Brain pericyte (primary cell): ENCODE measurements around the gene NAP1L4.
"Not testable (repeated sequence)": the region's sequence is repeated elsewhere in the genome, so short reads cannot be mapped to it uniquely, and the experiment has no call there.

ENCODE experiments used
- DNase-seq: peaks from one replicate; pipeline ENCODE4 v3.0.0-alpha.2; 2012; ENCODE audit warnings: low read depth, low spot score

The NAP1L4 gene

GRCh38 chr11:2960139-2960538 is 32.0 kb downstream of the NAP1L4 start:
- no peak for DNase-seq

- no peak for DNase-seq
Measured at GRCh38 chr11:2958251-2958650, 33.9 kb downstream of the NAP1L4 start.

GRCh38 chr11:2955906-2956476 is 36.1 kb downstream of the NAP1L4 start:
- DNase-seq: no peak

DNA sequence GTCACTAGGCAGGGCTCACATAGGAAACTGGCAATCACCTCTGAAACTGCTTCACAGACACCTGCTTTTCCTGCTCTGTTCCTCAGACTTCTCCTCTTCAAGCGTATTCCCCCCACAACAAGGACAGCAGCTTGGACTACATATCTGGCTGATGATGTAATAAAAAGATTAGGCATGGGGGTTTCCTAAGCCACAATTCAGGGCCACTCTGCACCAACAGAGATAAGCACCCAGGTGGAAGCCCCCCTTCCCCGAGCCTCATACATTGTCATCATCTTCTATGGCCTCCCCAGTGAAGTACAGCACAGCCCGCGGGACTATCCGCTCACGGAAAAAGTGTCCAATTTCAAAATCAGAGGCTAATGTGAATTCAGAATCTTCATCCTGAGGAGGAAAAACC is 37.9 kb downstream of the NAP1L4 start:
- no peak for DNase-seq

DNA sequence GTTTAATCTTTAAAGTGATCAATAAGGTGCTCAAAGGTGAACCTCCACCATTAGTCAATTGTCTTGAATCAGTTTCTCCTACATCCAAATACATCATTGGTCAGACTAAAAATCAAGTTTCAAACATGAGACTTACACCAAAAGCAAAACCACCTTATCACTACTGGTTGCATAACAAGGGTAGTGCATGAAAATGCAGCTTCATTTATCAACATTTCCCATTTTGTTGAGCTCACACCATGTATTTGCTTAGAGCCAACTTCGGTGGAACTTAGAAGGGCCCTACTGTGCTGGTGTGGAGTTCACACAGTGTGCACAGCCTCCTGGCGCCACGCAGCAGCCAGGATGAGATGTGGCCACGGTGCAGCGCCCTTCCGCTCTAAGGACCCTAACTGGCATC is 39.8 kb downstream of the NAP1L4 start:
- DNase-seq: no peak

DNA sequence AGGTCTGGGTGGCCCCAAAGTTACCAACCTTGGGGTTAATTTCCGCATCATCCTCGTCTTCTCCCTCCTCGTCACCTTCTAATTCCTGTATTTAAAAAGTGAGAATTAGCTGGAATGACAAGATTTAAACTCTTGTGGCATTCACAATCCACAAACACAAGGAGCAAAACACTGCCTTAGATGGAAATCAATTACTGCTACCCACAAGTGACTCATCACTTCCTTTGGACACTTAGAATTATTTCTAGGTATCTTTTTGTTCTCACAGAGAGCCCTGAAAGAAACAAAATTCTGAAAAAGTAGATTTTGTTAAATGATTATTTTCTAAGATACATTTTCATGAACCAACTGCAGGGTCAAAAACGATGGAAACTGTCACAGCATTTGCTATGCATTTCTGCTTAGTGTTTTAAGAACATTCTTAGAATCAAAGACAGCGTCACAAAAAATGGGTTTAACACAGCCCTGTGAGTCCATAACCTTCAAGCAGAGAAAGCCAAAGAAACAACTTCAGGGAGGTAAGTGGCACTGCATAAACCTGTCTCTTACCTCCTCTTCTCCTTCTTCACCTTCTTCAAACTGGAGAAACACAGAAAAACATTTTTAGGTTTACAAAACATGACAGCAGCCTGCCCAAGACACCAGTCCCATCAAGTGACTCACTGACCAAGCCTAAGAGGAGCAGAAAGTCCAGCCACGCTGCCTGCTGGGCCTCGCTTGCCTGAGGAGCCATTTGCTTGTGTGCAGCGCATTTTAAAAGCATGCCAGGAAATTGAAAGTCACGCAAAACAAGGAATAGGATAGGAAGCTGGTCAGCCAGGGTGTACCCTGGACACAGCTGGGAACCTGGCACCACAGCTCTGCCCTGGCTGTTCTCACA is 40.7 kb downstream of the NAP1L4 start:
- no peak for DNase-seq

DNA sequence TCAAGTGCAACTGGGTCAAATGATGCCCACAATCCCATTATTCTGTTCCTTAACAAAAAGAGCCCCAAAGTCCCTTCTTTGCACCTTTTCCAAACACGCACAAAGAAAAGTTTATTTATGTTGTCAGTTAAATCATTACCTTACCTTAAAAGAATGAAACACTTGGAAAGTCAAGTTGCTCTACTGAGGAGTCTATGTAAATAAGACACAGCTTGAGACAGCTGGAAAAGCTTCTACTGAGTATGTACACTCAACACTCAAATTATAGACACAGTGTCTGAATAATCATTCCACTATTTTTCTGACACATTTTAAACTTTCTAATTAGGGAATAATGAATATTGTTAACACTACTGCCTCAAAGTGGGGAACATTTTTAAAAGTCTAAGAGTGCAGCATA is 41.3 kb downstream of the NAP1L4 start:
- DNase-seq: no peak

DNA sequence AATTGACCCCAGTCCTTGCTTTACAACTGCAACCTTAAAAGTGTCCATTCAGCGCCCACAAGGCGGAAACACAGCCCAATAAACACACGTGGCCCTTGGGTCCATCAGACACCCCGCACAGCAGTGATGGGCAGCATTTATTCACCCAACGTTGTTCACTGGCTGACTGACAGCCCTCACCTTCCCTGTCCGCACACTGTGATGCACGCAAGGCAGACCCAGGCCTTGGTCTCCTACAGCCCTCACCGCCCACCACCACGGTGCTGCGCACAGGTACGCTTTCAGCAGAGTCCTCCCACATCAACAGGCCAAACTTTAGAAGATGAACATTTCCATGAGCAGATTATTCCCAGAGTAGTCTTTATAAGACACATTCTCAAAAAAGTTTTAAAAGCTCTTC is 42.2 kb downstream of the NAP1L4 start:
- no peak for DNase-seq

DNA sequence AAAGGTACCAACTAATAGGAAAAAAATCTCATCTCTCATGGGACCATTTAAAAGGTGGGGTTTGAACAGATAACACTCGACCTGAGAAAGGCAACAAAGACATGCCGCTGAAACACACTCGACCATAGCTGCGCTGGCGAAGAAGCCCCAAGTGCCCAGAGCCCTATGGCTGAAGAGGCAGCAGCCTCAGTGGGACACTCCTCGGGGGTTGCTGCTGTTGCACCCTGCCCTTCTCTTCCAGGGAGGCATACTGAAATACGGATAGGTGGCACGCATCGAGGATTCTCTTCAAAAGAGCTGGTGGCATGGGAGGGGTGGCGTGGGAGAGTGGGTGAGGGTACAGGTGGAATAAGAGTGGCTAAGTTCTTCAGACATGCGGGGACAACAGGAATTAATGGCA is 44.4 kb downstream of the NAP1L4 start:
- no peak for DNase-seq

DNA sequence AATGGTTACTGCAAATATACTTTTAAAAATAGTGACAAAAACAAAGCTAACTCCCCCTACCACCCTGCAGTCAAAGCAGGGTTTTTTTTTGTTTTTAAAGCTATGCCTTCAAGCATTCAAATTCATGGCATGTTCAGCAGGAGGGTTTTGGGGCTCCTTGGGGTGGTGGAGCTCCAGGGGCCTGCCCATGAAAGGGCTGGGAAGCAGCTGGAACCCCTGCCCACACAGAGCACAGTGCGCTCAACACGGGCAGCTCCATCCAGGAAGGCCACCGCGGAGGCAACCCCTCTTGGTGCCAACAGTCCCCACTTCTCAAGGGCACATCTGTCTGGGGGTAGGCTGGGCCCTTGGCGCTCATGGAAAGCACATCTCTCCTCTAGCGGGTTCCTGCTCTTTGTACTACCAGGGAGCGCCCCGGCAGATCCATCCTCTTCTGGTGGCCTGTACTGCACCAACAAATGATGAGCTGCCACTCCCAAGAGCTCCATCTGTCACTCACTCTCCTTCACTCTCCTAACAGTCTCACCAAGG is 46.3 kb downstream of the NAP1L4 start:
- DNase-seq: no peak

DNA sequence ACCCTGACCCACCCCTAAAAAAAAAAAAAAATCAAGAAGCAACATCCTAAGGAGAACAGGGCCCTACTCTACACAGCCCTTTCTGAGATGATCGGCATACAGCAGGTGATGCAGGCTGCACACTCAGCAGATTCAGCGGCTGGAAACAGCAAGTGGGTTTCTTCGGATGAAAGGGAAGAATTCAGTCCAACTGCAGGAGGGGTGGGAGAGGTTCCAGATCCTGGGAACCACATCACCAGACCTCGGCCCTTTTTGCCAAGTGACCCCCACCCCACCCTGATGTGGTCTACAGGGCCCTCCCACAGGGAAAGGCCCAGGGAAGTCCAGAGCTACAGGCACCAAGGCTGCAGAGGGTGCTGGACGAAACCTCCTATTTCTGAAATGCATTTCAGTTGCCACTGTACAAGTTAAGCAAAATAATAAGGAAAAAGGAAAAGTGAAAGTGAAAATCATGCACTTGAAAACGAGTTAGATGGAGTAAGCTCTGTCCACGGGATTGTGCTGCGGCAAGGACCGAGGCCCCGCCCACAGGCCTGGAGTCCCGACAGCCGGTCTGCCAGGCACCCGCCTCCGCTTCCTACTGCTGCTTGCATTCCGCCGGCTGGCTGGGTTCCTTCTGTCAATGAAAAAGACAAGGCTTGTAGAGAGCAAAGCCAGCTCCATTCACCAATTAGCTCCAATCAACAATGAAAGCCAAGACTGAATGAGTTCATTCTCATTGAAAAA is 46.9 kb downstream of the NAP1L4 start:
- no peak for DNase-seq

- DNase-seq: no peak
Measured at GRCh38 chr11:2944530-2944929, 47.6 kb downstream of the NAP1L4 start.

- DNase-seq: no peak
Measured at GRCh38 chr11:2943711-2944118, 48.4 kb downstream of the NAP1L4 start.

GRCh38 chr11:2942872-2943710 is 49.0 kb downstream of the NAP1L4 start:
- no peak for DNase-seq

- no peak for DNase-seq
Measured at GRCh38 chr11:2942447-2942846, 49.7 kb downstream of the NAP1L4 start.

GRCh38 chr11:2940921-2941821 is 51.0 kb downstream of the NAP1L4 start:
- DNase-seq: no peak

GRCh38 chr11:2940147-2940920 is 51.8 kb downstream of the NAP1L4 start:
- DNase-seq: no peak

- not testable (repeated sequence) for DNase-seq
Measured at GRCh38 chr11:2938458-2939418, 53.4 kb downstream of the NAP1L4 start.
